GM04503 (cell line): ENCODE measurements around the gene PHACTR1.

Experiments
- DNase-seq: peaks from one replicate; pipeline ENCODE4 v3.0.0-alpha.2; 2012; ENCODE audit warnings: low read depth

The PHACTR1 gene

GRCh38 chr6:13267142-13267651 is 550.6 kb downstream of the PHACTR1 start:
- DNase-seq = peak; percentile 22

- peak; percentile 40 for DNase-seq
These were observed 552.4 kb downstream of the PHACTR1 start for GRCh38 chr6:13268913-13269518.

DNA sequence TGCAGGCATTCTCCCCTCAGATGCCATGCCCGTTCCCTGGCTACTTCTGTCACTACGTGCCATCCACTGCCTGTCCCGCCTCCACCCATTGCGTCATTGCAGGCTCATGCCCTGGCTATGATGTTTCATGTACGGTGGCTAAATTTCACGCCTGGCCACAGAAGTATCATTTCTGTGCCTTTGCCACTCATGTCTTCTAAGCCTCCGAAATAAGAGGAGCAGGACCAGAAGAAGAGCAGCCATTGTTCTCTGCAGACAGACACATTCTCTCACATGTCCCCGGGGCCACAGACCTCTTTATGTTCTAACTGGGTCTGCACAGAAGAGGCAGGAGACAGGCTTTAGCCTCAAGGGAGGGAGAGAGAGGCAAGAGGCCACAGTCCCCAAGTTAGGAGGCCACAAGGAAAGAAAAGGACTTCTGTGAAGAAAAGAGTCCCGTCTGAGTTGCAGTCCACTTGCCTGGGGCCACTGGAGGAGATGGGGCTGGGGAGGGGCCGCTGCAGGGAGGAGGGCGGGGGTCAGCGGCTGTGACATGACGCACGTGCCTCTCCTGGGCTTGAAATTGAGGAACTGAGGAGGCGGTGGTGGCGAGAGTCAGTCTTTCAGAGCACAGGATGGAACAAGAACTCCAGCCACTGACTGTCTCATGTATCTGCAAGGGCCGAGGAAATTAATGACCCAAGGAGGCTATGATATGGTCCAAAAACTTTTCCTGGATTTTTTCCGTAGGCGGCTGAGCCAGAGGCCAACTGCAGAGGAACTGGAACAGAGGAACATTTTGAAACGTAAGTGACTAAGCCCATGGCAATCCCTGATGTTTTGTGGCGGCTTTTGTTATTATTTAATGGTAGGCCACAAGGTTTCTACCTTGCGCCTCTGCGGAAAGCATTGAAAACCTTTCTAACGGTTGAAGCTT is 555.8 kb downstream of the PHACTR1 start:
- no peak for DNase-seq

DNA sequence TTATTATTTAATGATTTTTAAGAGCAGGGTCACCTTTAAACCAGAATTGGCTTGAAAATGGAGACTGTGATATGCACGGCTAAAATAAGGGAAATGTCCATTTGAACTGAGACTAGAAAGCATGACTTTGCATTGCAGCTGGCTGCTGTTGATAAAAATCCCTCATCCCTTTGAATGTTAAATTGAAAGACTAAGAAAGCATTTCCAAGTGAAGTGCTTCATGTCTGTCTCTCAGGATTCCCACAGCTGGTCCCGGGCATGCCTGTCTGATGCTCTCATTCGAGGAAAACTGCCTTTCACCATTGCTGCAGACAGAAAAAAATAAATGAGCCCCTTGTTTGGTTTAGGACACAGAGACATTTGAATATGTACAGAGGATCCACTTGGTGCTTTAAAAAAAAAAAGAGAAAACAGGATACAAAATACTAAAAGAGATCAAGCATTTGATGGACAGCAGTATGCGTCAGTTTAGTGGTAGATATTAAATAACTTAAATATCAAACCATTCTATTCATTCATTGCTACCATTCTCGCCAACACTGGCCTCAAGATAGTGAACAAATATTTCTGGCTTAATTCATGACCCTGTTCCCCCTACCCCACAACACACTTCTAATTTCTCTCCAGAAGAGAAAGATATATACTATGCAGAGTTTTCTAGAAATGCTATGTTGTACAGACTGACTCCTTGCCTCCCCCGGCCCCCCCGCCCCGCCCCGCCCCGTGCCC is 556.8 kb downstream of the PHACTR1 start:
- DNase-seq = no peak

- DNase-seq = no peak
These were observed 557.6 kb downstream of the PHACTR1 start for GRCh38 chr6:13273931-13274706.

DNA sequence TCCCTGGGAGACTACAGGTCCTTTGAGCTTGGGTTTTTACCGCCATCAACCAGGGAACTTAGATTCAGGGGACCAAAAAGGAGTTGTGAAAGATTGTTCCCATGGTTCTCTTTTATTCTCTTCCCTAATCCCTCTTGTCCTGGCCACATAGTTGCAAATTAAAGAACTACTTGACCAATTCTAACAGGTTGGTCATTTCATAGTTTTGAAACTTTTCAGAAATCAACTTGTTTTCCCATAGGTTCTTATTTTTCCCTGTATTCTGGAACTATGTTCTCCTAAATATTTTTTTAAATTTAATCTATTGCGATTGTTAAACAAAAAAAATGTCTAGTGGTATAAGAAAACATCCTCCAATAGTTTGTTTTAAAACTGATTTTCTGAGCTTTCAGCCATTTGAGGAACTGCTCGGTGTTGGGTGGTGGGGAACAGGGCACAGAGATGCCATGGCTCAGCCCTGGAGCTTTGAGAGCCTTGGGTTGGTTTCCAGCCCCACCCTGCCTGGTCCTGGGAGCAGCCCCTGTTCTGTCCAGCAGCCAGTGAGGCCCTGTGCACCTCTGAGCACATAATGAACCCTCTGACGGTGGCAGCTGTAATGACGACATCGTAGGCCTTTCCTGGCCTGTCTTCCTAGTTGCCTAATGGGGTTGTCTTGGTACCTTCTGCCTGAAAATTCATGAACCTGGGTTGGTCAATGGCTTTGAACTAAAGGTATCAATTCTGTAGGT is 558.3 kb downstream of the PHACTR1 start:
- DNase-seq = no peak

DNA sequence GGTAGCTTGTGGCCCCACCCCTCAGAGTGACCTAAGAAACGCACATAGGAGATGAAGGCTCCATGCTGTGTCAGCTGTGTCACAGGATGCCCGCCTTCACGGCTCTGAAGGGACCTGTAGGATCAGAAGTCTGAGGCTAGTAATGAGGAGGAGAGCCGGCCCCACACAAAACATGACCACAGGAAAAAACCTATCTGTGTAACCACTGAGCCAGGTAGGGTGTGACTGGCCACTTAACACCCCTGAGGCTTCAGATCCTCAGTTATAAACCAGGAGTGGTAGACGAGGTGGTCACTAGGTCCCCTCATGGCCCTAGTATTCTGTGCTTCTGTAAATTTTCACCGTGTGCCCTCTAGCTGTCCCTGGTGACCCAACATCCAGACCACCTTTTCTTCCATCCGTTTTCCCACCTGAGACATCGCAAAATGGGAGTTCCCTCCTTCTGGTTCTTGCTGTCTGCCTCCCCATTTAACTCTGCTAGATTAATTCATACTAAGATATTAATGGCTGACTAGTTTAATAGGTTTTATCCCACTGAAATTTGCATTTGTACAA is 558.9 kb downstream of the PHACTR1 start:
- DNase-seq = no peak

GRCh38 chr6:13277231-13277630 is 560.7 kb downstream of the PHACTR1 start:
- DNase-seq = no peak

- DNase-seq = no peak
These were observed 561.6 kb downstream of the PHACTR1 start for GRCh38 chr6:13278164-13278563.

GRCh38 chr6:13278991-13279390 is 562.4 kb downstream of the PHACTR1 start:
- peak; percentile 94 for DNase-seq

DNA sequence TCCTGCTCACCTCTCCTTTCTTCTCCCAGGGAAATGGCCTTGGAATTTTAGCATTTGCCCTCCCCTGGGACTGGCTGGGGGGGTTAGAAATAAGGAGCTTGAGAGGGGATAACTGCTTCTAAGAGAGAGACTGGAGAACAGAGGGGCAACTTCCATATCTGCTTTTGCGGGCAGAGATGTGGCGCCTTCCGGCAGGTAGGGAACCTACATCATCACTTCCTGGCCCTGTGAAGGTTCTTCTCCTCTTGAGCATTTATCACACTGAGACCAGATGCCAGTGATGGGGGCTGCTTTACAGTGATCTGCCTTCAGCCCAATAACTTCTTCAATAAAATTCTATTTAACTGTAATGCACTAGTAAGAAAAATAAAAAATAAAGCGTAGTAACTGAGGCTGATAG is 563.7 kb downstream of the PHACTR1 start:
- no peak for DNase-seq

DNA sequence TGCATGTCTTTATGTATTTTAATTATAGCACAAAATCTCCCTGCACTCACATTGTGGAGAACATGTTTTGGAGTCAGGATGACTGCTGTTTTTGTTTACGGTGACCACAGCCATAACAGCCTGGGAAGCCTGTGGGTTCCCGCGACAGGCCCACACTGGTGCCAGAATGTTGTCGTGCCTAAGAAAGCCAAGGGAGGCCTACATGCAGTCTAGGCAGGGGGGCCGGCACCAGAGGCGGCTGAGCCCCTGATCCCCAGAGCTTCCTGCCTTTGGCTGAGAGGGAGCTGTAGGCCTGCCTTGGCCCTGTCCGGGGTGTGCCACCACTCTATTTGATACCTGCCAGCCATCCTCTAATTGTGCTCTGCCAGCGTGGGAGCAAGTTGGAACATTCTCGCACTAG is 565.1 kb downstream of the PHACTR1 start:
- no peak for DNase-seq

GRCh38 chr6:13282393-13283069 is 566.0 kb downstream of the PHACTR1 start:
- no peak for DNase-seq

DNA sequence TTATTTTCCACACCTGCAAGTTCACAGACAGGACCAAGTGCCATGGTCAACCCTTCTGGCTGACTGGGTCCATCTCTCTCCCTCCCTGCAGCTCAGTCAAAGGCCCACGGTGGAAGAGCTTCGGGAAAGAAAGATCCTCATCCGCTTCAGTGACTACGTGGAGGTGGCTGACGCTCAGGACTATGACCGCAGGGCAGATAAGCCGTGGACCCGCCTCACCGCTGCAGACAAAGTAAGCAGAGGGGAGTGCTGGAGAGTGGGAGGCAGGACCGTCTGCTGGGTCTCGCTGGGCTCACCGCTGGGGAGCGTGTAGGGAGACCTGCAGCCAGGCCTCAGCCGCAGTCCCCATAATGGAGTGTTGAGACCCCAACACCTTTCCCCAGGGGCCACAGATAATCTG is 566.8 kb downstream of the PHACTR1 start:
- no peak for DNase-seq

DNA sequence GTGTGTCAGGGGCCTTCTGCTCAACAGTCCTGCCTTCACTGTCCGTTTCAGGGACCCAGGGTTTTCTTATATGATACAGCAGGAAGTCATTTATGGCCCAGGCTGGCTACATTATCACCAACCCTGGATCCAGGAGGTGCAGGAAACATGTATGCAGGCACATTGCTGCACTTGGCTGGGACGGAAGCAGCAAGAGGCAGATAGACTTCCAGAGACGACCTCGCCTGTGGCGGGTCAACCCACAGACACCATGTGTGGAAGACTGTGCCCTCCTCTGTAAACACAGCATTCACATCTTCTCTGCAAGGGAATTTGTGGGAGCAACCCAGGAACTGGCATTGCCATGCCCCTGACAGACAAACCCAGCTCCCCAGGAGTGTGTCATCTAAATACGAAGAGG is 568.1 kb downstream of the PHACTR1 start:
- DNase-seq = no peak

GRCh38 chr6:13285705-13286104 is 569.1 kb downstream of the PHACTR1 start:
- DNase-seq = no peak

- no peak for DNase-seq
These were observed 569.6 kb downstream of the PHACTR1 start for GRCh38 chr6:13286181-13286580.

DNA sequence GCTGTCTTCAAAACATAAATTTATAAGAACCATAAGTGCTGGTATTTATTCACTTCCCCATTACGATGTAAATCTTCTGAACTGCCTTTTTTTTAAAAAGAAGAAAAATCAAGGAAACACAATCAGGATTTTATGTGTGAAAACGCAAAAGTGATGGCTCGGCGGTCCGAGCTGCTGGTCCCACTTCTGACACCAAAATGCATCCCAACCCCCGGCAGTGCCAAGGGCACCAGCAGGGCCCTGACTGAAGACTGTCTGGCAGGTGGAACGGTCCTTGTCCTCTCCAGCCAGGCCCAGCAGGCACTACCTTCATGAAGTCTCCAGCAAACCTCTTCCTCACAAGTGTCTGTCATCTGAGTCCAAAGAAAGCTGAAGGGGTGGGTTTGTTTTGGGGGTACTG is 570.5 kb downstream of the PHACTR1 start:
- DNase-seq = no peak

DNA sequence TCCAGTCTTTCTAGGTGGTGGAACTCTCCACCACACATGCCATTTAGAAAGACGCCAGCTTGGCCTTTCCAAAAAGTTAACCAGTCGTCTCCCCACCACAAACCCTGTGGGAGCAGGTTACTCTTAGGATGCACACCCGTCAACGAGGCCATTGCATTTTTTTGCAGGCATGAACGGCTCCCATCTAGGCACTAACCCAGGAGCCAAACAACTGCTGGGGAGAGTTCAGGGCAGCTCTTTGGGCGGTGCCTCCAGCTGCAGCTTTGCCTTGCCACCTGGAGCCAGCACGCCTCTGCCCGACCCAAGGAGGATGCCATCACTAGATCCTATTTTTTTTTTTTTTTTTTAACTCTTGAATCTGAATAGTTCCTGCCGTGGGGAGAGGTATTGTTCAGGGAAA is 571.9 kb downstream of the PHACTR1 start:
- no peak for DNase-seq

DNA sequence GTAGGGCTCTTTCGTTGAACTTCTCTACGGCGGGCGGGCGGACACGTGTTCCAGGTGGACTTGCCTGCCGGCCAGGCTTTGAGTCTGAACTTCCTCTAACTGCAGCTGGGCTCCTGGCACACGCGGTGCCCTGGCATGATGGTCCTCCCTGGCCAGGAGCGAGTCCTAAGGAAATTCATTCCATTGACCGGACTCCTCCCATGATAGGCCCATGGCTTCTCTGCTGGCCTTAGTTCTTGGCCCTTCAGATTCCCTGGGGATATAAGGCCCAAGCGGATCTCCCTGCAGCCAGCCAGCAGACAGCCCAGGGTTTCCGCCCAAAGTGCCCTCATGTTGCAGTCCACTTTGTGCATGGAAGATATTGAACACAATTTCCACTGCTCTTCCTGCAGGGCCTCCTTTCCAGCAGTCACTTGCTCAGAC is 572.4 kb downstream of the PHACTR1 start:
- DNase-seq = no peak
